Endothelial cell of umbilical vein (primary cell): ENCODE results near the gene UCKL1. TPM values are rescaled to one million over a fixed set of nuclear protein-coding genes. Genes with fewer than 3 reads are reported as not detected.

Source experiments
- BruUV-seq: library from RNA; stranded (reverse); fragments of 400-500 nt; replicated peaks from 2 replicates; lab custom pipeline; 2021; lab: Mats Ljungman, UMichigan
- CTCF ChIA-PET: fragments of 300-600, 350-600 bp; sonication (Branson Sonifier 250); formaldehyde crosslinking; loops from one replicate; lab custom pipeline; 2021; ENCODE audit warnings: antibody characterized with exemption, inconsistent platforms; lab: Charles Lee
- POLR2A ChIA-PET: fragments of 300-600, 350-600 bp; sonication (Branson Sonifier 250); formaldehyde crosslinking; loops from one replicate; lab custom pipeline; 2021; ENCODE audit warnings: antibody characterized with exemption, inconsistent platforms; lab: Charles Lee
- DNase-seq: peaks from one replicate; pipeline ENCODE4 v3.0.0-alpha.2; 2011; ENCODE audit warnings: low read depth, low spot score
- FAIRE-seq: peaks from 2 replicates; lab custom pipeline; 2011; peaks lifted over from hg19 to GRCh38; lab: Jason Lieb, UNC
- H2AFZ ChIP-seq: 2 replicates; pipeline ENCODE4 v1.6.0; 2012; ENCODE audit warnings: low read depth, low read length, control low read depth, inconsistent platforms
- H3K27ac ChIP-seq: 2 replicates; pipeline ENCODE4 v1.5.1; 2011; ENCODE audit warnings: low read depth, mild to moderate bottlenecking, control low read depth, low read length, moderate library complexity; ENCODE audit not compliant: insufficient read depth
- H3K27me3 ChIP-seq, 2 experiments: 2 replicates each; pipeline versions ENCODE4 v1.6.0 to v1.6.1; 2011; ENCODE audit warnings: low read length in 2 of 2, mixed read lengths in 1 of 2; ENCODE audit not compliant: control insufficient read depth in 2 of 2, insufficient read depth in 2 of 2
- H3K36me3 ChIP-seq, 2 experiments: 2 replicates in 1 of 2; 3 replicates in 1 of 2; pipeline ENCODE4 v1.5.1; 2011; ENCODE audit warnings: low read length in 2 of 2, mild to moderate bottlenecking in 1 of 2, moderate library complexity in 1 of 2; ENCODE audit not compliant: control insufficient read depth in 2 of 2, insufficient read depth in 2 of 2; ENCODE audit errors: extremely low read depth in 1 of 2
- H3K4me1 ChIP-seq: 3 replicates; pipeline ENCODE4 v1.5.1; 2011; ENCODE audit warnings: mild to moderate bottlenecking, low read length; ENCODE audit not compliant: control insufficient read depth, insufficient read depth; ENCODE audit errors: extremely low read depth
- H3K4me2 ChIP-seq: 2 replicates; pipeline ENCODE4 v1.6.1; 2011; ENCODE audit warnings: low read length, control low read depth, mixed read lengths; ENCODE audit not compliant: insufficient read depth
- H3K4me3 ChIP-seq, 3 experiments: fragments of 200-600 bp in 1 of 3; sonication (generic), shearing (Covaris generic) in 1 of 3; replicated peaks in 1 of 3; 2 replicates each; pipeline ENCODE4 v1.5.1; 2011 to 2016; ENCODE audit warnings: control low read depth in 3 of 3, low read length in 3 of 3, mild to moderate bottlenecking in 2 of 3, inconsistent platforms in 1 of 3, low read depth in 1 of 3, moderate library complexity in 1 of 3; ENCODE audit not compliant: insufficient read depth in 1 of 3
- H3K79me2 ChIP-seq: 2 replicates; pipeline ENCODE4 v1.6.0; 2012; ENCODE audit warnings: low read length, inconsistent platforms; ENCODE audit not compliant: control insufficient read depth, insufficient read depth
- H3K9ac ChIP-seq: replicated peaks from 2 replicates; pipeline ENCODE3; 2011; ENCODE audit warnings: low read length, control low read depth; ENCODE audit not compliant: insufficient read depth; ENCODE audit errors: extremely low read depth
- H3K9me1 ChIP-seq: replicated peaks from 3 replicates; pipeline ENCODE4 v1.6.0; 2011; ENCODE audit warnings: mild to moderate bottlenecking, low read length; ENCODE audit not compliant: control insufficient read depth, insufficient read depth; ENCODE audit errors: extremely low read depth
- H3K9me3 ChIP-seq: replicated peaks from 2 replicates; pipeline ENCODE4 v1.5.1; 2012; ENCODE audit warnings: low read length, inconsistent platforms; ENCODE audit not compliant: control insufficient read depth, insufficient read depth
- H4K20me1 ChIP-seq: replicated peaks from 2 replicates; pipeline ENCODE3; 2011; ENCODE audit warnings: mild to moderate bottlenecking, low read length; ENCODE audit not compliant: control insufficient read depth, insufficient read depth; ENCODE audit errors: extremely low read depth
- EZH2 ChIP-seq: IDR thresholded peaks from 2 replicates; pipeline ENCODE4 v1.6.1; 2012; ENCODE audit warnings: borderline replicate concordance, low read depth, mild to moderate bottlenecking, moderate library complexity, low read length, inconsistent platforms; ENCODE audit not compliant: severe bottlenecking
- FOS ChIP-seq: IDR thresholded peaks from 2 replicates; pipeline ENCODE4 v1.6.1; 2011; ENCODE audit warnings: mild to moderate bottlenecking, low read length, moderate library complexity, borderline replicate concordance; ENCODE audit not compliant: insufficient read depth
- GATA2 ChIP-seq: IDR thresholded peaks from 2 replicates; pipeline ENCODE4 v1.7.0; 2011; ENCODE audit warnings: low read depth, mild to moderate bottlenecking, moderate library complexity, mixed read lengths, low read length; ENCODE audit not compliant: insufficient read length, insufficient read depth
- JUN ChIP-seq: IDR thresholded peaks from 2 replicates; pipeline ENCODE4 v1.6.1; 2011; ENCODE audit warnings: borderline replicate concordance, low read depth; ENCODE audit not compliant: insufficient read length, insufficient read depth
- MYC ChIP-seq: IDR thresholded peaks from one replicate; pipeline ENCODE4 v1.6.1; 2011; ENCODE audit warnings: mild to moderate bottlenecking, low read depth, low read length
- POLR2A ChIP-seq: IDR thresholded peaks from 2 replicates; pipeline ENCODE4 v1.6.1; 2012; ENCODE audit warnings: low read depth, mild to moderate bottlenecking, control low read depth, low read length
- POLR2AphosphoS5 ChIP-seq: IDR thresholded peaks from 2 replicates; pipeline ENCODE4 v1.6.1; 2012; ENCODE audit warnings: low read depth, mild to moderate bottlenecking, control low read depth, low read length, moderate library complexity; ENCODE audit not compliant: insufficient read depth
- dilution Hi-C: fragments of 300-500 bp; cut with MboI; formaldehyde crosslinking; loops from one replicate; pipeline ENCODE4 v1.15.0; 2019; ENCODE audit warnings: low sequenced_read_pairs; ENCODE audit not compliant: extremely low pct_ligation_motif_present
- intact Hi-C: fragments of 100-400 bp; cut with micrococcal nuclease; formaldehyde crosslinking; loops from one replicate; pipeline ENCODE4 v1.10.0; 2022
- polyA plus RNA-seq, 4 experiments: library from polyadenylated mRNA; depleted of rRNA in 3 of 4; stranded (reverse) in 3 of 4; unstranded in 1 of 4; fragments of >200 nt; gene quantifications; 2 replicates each; pipeline versions ENCODE4 v1.2.1 to v1.2.3, GENCODE V29; 2011 to 2012; ENCODE audit warnings: missing spikeins in 1 of 4
- total RNA-seq: library from RNA; stranded (reverse); gene quantifications from 2 replicates; pipeline ENCODE4 v1.2.3, GENCODE V29; 2021
- TF ChIP-seq, protein P1 (sequence below), 2 donors: IDR thresholded peaks; 1 replicate in 1 of 2; 2 replicates in 1 of 2; pipeline ENCODE4 v1.5.1; 2011; ENCODE audit warnings: low read length in 2 of 2, mild to moderate bottlenecking in 2 of 2, moderate library complexity in 2 of 2, control low read depth in 1 of 2, inconsistent platforms in 1 of 2, low read depth in 1 of 2; ENCODE audit not compliant: insufficient read depth in 1 of 2; ENCODE audit errors: extremely low read depth in 1 of 2
- TF ChIP-seq, protein P2 (sequence below): IDR thresholded peaks from 2 replicates; pipeline ENCODE4 v1.6.1; 2011; ENCODE audit not compliant: insufficient read depth, insufficient read length

UCKL1 gene
- total and polyA plus RNA-seq, 2 donors (not counting 3 experiments of a cell fraction or from before 2014, with no cell fraction given), result 51.1 to 78.8 TPM

DNA sequence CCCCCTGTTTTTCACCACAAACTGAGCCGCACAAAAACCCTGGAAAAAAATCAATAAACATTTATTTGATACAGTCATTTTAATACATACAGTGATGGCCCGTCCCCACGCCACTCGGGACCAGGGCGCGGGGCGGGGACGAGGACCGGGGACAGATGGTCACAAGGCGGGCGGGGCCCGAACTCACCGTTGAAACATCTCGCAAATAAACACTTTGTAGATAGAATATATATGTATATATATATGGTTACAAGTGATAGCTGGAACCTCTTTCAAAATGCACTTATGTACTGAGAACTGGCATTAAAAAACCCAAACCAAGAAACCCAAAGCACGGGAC lies 418 bp upstream of the UCKL1 start:
- POLR2A ChIA-PET, result interaction anchor here (0.6 kb wide), 1 partner anchor 382 kb away, joined by 5 read pairs; the partner anchor contains the start of gene HELZ2
- intact Hi-C loops, result loop anchor here (1.0 to 5.0 kb wide), 4 partner anchors 16 to 418 kb away; partner anchors contain the start of genes ARFRP1 and ZGPAT
- Histone ChIP-seq H3K4me2 (peak overlapping the region; percentile 21), H3K36me3 (peaks cover 0 to 16% of the 10 kb centered on the region in 2 experiments), H3K27me3 (no peaks in the 10 kb centered on the region), H3K9me1 (no peaks in the 10 kb centered on the region), H3K27ac (peak overlapping the region; percentile 42), H3K79me2 (peaks cover 37% of the 10 kb centered on the region), H3K9me3 (no peaks in the 10 kb centered on the region), H2AFZ (no peak overlapping the region), H4K20me1 (no peaks in the 10 kb centered on the region), H3K4me3 (peak overlapping the region; percentile 16 to 38 (median 36)), H3K9ac (peak overlapping the region; percentile 19), H3K4me1 (peaks cover 10% of the 10 kb centered on the region)
- DNase-seq, result no peak
- no TSS peak for BruUV-seq
- CTCF ChIA-PET, result interaction anchor here (0.7 to 1.7 kb wide), 11 partner anchors 12 to 419 kb away, joined by 3 to 9 read pairs (median 5); partner anchors contain the start of genes PRPF6 and TPD52L2
- dilution Hi-C loops, result no loop called here
- FAIRE-seq, result no peak
- TF ChIP-seq GATA2 (no peak), JUN (no peak), EZH2 (no peak), POLR2AphosphoS5 (no peak), MYC (no peak), POLR2A (no peak), FOS (no peak)
- TF ChIP-seq, protein P1, sequence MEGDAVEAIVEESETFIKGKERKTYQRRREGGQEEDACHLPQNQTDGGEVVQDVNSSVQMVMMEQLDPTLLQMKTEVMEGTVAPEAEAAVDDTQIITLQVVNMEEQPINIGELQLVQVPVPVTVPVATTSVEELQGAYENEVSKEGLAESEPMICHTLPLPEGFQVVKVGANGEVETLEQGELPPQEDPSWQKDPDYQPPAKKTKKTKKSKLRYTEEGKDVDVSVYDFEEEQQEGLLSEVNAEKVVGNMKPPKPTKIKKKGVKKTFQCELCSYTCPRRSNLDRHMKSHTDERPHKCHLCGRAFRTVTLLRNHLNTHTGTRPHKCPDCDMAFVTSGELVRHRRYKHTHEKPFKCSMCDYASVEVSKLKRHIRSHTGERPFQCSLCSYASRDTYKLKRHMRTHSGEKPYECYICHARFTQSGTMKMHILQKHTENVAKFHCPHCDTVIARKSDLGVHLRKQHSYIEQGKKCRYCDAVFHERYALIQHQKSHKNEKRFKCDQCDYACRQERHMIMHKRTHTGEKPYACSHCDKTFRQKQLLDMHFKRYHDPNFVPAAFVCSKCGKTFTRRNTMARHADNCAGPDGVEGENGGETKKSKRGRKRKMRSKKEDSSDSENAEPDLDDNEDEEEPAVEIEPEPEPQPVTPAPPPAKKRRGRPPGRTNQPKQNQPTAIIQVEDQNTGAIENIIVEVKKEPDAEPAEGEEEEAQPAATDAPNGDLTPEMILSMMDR (IDR thresholded peaks at IDR 0.05; ENCODE audit: extremely low read depth in 1 of 2, insufficient read depth in 1 of 2, low read depth in 1 of 2, low read length in 2 of 2), result no peak
- TF ChIP-seq, protein P2, sequence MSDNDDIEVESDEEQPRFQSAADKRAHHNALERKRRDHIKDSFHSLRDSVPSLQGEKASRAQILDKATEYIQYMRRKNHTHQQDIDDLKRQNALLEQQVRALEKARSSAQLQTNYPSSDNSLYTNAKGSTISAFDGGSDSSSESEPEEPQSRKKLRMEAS, result no peak
